Omental fat pad (tissue), 4 donors: ENCODE results near the gene GLI3. TPM values are rescaled to one million over a fixed set of nuclear protein-coding genes. Genes with fewer than 3 reads are reported as not detected.

ENCODE experiments used
- ATAC-seq: fragments of 150-250 bp; one replicate; pipeline ENCODE4 v1.9.1; 2016; ENCODE audit warnings: mild to moderate bottlenecking, moderate library complexity; ENCODE audit not compliant: low FRiP score
- DNase-seq: peaks from one replicate; pipeline ENCODE4 v3.0.0-alpha.2; 2019; ENCODE audit warnings: low spot score
- total RNA-seq, 4 donors: library from RNA; depleted of rRNA; stranded (reverse); fragments of >200 nt; gene quantifications; one replicate each; pipeline ENCODE4 v1.1.0, GENCODE V29; 2016
- TF ChIP-seq, protein P1 (sequence below), 3 donors: fragments of 450-650 bp; IDR thresholded peaks; one replicate each; pipeline ENCODE4 v1.5.1; 2016 to 2017; ENCODE audit warnings: antibody characterized with exemption in 3 of 3, mild to moderate bottlenecking in 3 of 3, moderate library complexity in 2 of 3

GLI3 gene
- total RNA-seq, 4 donors from 2014 or later, result 10.0 to 19.2 (median 14.6) TPM

DNA sequence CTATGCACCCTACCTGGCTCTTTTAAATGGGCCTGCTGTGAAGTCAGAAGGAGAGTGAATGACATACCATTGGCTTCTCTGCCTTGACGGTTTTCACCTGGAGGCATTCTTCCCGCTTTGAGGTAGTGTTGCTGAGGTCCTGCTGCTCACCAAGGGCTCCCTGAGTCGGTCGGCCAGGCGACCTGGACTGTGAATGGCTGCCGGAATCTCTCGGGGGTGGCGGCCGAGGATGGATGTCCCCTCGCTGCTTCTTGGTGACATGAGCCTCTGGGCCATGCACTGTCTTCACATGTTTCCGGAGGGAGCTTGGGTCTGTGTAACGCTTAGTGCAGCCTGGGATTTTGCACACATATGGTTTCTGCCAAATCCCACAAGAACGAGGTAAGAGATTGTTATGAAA, 264.7 kb downstream of the GLI3 start:
- TF ChIP-seq, protein P1, sequence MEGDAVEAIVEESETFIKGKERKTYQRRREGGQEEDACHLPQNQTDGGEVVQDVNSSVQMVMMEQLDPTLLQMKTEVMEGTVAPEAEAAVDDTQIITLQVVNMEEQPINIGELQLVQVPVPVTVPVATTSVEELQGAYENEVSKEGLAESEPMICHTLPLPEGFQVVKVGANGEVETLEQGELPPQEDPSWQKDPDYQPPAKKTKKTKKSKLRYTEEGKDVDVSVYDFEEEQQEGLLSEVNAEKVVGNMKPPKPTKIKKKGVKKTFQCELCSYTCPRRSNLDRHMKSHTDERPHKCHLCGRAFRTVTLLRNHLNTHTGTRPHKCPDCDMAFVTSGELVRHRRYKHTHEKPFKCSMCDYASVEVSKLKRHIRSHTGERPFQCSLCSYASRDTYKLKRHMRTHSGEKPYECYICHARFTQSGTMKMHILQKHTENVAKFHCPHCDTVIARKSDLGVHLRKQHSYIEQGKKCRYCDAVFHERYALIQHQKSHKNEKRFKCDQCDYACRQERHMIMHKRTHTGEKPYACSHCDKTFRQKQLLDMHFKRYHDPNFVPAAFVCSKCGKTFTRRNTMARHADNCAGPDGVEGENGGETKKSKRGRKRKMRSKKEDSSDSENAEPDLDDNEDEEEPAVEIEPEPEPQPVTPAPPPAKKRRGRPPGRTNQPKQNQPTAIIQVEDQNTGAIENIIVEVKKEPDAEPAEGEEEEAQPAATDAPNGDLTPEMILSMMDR (IDR thresholded peaks at IDR 0.05), result no peak
- DNase-seq, result no peak
- ATAC-seq, result no peak

DNA sequence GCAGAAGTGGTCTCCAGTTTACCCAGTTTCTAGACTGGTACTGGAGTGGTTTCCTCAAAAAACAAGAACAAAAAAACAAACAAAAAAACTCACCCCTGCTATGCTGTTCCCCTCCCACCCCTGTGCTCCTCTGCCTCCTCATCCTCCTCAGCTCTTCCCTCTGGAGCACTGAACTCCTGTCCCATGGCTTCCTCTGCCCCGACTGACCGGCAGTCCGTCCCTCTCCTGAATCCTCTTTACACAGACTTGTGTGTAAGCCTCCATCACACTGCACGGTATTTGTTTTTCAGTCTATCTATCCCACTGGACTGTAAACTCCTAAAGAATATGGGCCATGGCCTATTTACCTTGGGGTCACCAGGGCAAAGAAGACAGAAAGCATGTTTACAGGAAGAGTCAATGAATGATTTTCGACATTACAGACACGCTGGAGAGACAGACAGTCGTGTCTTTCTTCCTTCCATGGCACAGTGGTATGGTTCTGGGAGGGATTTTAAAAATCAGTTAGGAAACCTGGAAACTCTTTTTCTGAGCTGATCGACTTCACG, 265.3 kb downstream of the GLI3 start:
- no peak for ATAC-seq
- TF ChIP-seq, protein P1 (IDR thresholded peaks at IDR 0.05), result no peak
- DNase-seq, result no peak

DNA sequence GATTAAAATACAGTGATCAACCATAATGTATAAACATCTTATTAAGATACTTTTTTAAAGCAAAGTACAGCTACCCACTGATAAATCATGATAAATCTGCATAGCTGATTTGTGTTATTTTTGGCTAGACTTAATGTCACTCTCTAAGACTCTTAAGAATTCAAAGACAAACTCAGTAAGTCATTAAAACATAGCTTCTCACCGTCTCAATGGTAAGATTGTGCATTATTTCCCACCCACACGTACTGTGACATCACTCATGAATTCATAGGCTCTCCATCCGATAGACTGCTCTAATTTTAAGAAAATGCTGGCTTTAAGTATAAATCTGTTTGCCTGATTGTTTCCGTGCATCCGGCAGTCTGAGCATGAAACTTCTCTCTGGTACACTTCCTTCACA, 266.1 kb downstream of the GLI3 start:
- TF ChIP-seq, protein P1 (IDR thresholded peaks at IDR 0.05), result no peak
- ATAC-seq (no peak), DNase-seq (no peak)

DNA sequence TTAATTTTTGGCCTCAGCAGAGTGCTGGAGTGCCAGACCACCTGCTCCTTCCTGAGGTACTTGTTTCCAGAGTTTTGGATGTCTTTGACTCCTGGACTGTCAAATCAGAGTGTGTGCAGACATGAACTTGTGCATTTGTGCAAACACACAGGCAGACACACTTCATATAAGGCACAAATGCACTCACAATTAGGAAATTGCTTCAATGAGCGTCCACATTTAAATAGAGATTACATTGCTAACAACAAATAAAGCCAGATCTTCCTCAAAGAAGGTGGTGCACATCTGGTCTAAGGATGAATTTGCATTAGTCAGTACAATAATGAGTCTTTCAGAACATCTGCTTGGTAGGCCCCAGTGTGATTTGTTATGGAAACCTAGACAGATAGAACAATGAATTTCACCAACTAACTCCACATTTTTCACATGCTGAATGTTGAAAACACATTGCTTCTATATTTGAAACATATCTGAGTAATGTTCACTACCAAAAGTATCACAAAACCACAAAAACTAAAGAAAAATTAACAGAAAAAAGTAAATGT, 267.4 kb downstream of the GLI3 start:
- TF ChIP-seq, protein P1 (IDR thresholded peaks at IDR 0.05), result no peak
- DNase-seq, result no peak
- no peak for ATAC-seq

DNA sequence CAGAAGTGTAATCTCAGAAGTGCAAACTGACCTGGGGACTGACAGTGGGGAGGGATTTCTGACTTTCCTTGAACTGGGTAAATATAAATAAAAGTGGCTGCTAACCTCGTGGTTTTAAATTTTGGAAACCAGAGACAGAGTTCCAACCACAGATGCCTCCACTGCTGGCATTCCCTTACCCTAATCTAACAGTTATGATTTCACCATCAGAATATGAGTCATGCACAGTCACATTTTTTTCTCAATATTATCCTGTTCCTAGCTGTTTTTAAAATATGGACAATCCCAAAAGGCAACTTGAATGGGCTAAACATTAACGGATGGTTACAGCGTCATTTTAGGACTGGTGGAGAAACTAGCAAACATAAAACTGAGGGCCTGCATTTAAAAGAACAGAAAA, 269.9 kb downstream of the GLI3 start:
- TF ChIP-seq, protein P1 (IDR thresholded peaks at IDR 0.05), result no peak
- peak; percentile 82 for ATAC-seq
- no peak for DNase-seq

DNA sequence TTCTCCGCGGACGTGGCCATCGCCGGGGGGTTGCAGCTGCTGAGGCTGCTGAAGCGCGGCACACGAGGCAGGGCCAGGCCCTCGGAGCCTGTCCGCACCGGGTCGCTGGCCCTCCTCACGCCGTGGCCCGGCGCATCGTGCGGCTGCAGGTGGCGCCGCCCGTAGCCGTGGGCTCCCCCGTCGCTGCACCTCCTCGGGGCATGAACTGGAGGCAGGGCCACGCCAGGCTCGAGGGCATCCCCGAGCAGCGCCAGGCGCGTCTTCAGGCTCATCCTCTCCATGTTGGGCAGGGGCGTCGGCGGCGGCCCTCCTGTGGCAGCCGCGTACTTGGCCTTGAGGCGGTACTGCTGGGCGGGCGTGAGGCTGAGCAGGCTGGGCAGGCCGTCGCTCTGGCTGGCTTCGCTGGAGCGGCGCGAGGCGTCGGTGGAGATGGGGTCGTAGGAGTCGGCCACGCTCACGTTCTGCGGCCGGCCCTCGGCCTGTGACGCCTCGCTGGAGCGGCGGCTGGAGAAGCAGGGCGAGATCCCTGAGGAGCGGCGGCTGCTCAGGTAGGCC, 271.0 kb downstream of the GLI3 start:
- DNase-seq (no peak), ATAC-seq (no peak)
- TF ChIP-seq, protein P1 (IDR thresholded peaks at IDR 0.05), result no peak
